ENCODE measurements around the gene CLRN2.

- no peak for TF ChIP-seq EZH2 (IDR thresholded peaks at IDR 0.05; ENCODE audit: low read length, missing control alignments)
- TF ChIP-seq CTCF (conservative IDR thresholded peaks at IDR 0.05 in 1 of 2, IDR thresholded peaks at IDR 0.05 in 1 of 2; ENCODE audit: low read depth in 1 of 2, low read length in 2 of 2): no peak
Measured at GRCh38 chr4:17490575-17491059, 24.3 kb upstream of the CLRN2 start.
